ENCODE data around the gene RPH3AL. TPM values are rescaled to one million over a fixed set of nuclear protein-coding genes. Genes with fewer than 3 reads are reported as not detected.

Gene RPH3AL
- total RNA-seq, 4 donors from 2014 or later: 6.3 to 14.4 (median 10.8) TPM

GRCh38 chr17:358491-359151 is 6.0 kb upstream of the RPH3AL start:
- DNase-seq (no peak), ATAC-seq (no peak)
- Histone ChIP-seq H3K27ac (no peak overlapping the region), H3K4me1 (peaks cover 0 to 3% of the 10 kb centered on the region in 2 donors), H3K4me3 (no peak overlapping the region), H3K9me3 (no peaks in the 10 kb centered on the region), H3K27me3 (no peaks in the 10 kb centered on the region), H3K36me3 (no peaks in the 10 kb centered on the region)
- TF ChIP-seq CTCF (IDR thresholded peaks at IDR 0.05 in 4 of 5, conservative IDR thresholded peaks at IDR 0.05 in 1 of 5) (no peak), POLR2A (IDR thresholded peaks at IDR 0.05) (no peak)
- in situ Hi-C loops (cut with MboI; ENCODE audit: low sequenced_read_pairs in 4 of 4): no loop called here
- intact Hi-C loops (cut with DNase I; ENCODE audit: low total_unique reads): no loop called here

- DNase-seq (no peak), ATAC-seq (no peak)
- Histone ChIP-seq H3K36me3 (no peaks in the 10 kb centered on the region), H3K4me3 (no peak overlapping the region), H3K4me1 (peaks cover 5 to 7% of the 10 kb centered on the region in 2 donors), H3K27me3 (no peaks in the 10 kb centered on the region), H3K27ac (no peak overlapping the region), H3K9me3 (no peaks in the 10 kb centered on the region)
- intact Hi-C loops (cut with DNase I; ENCODE audit: low total_unique reads): no loop called here
- in situ Hi-C loops (cut with MboI; ENCODE audit: low sequenced_read_pairs in 4 of 4): no loop called here
- TF ChIP-seq CTCF (IDR thresholded peaks at IDR 0.05 in 4 of 5, conservative IDR thresholded peaks at IDR 0.05 in 1 of 5) (no peak), POLR2A (IDR thresholded peaks at IDR 0.05) (no peak)
These were observed 5.0 kb upstream of the RPH3AL start for GRCh38 chr17:357644-358043.

GRCh38 chr17:356671-357434 is 4.2 kb upstream of the RPH3AL start:
- no peaks in the 10 kb centered on the region for H3K36me3 ChIP-seq
- ATAC-seq: no peak
- H3K4me1 ChIP-seq: peaks cover 7 to 13% of the 10 kb centered on the region in 2 donors
- no peak for DNase-seq
- no peak overlapping the region for H3K27ac ChIP-seq
- TF ChIP-seq POLR2A (IDR thresholded peaks at IDR 0.05) (no peak), CTCF (IDR thresholded peaks at IDR 0.05 in 4 of 5, conservative IDR thresholded peaks at IDR 0.05 in 1 of 5) (no peak)
- H3K4me3 ChIP-seq: no peak overlapping the region
- intact Hi-C loops (cut with DNase I; ENCODE audit: low total_unique reads) (no loop called here), in situ Hi-C loops (cut with MboI; ENCODE audit: low sequenced_read_pairs in 4 of 4) (no loop called here)
- no peaks in the 10 kb centered on the region for H3K27me3 ChIP-seq
- no peaks in the 10 kb centered on the region for H3K9me3 ChIP-seq

GRCh38 chr17:354651-355556 is 2.3 kb upstream of the RPH3AL start:
- TF ChIP-seq POLR2A (IDR thresholded peaks at IDR 0.05): no peak
- no peak for TF ChIP-seq CTCF (IDR thresholded peaks at IDR 0.05 in 4 of 5, conservative IDR thresholded peaks at IDR 0.05 in 1 of 5)
- intact Hi-C loops (cut with DNase I; ENCODE audit: low total_unique reads): no loop called here
- Histone ChIP-seq H3K4me1 (peaks cover 16 to 26% of the 10 kb centered on the region in 2 donors), H3K4me3 (no peak overlapping the region), H3K27me3 (no peaks in the 10 kb centered on the region), H3K9me3 (no peaks in the 10 kb centered on the region), H3K27ac (peak overlapping the region in 1 of 4 donors; percentile 14), H3K36me3 (no peaks in the 10 kb centered on the region)
- in situ Hi-C loops (cut with MboI; ENCODE audit: low sequenced_read_pairs in 4 of 4): no loop called here
- DNase-seq: no peak
- ATAC-seq: no peak

Measured in gastrocnemius medialis (tissue), 4 donors.